ENCODE measurements around the gene HS3ST4. TPM values are rescaled to one million over a fixed set of nuclear protein-coding genes. Genes with fewer than 3 reads are reported as not detected.

Gene HS3ST4
- total RNA-seq, 2 donors from 2014 or later, result 1.0 to 1.9 TPM

DNA sequence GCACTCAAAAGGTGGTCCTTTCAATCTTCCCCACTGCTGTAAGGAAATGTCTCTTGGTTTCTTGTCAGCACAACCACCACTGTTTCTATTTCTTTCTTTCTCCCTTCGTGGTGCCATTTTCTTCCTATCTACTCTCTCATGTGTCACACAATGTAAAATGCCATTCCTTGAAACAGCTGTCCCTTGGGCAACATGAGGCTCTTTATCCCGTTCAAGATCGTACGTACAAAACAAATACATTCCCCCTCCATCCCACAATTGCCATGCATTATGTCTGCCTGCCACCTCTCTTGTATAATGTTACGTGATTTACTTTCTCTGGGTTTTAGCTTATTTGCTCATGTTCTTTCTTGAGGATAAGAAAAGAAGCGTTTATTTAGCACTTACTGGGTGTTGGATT, 410.6 kb downstream of the HS3ST4 start:
- H3K4me1 ChIP-seq (replicated peaks), result no peaks in the 10 kb centered on the region
- H3K36me3 ChIP-seq, result no peaks in the 10 kb centered on the region
- no peak overlapping the region for H3K4me3 ChIP-seq
- intact Hi-C loops (cut with DNase I), result no loop called here
- H3K27me3 ChIP-seq (replicated peaks; ENCODE audit: insufficient read depth), result no peaks in the 10 kb centered on the region
- no peak overlapping the region for H3K27ac ChIP-seq
- no peaks in the 10 kb centered on the region for H3K9me3 ChIP-seq
- 42% methylated on average over 6 of the region's 6 CpGs for WGBS
- no peak for DNase-seq (ENCODE audit: low spot score)
- TF ChIP-seq POLR2A (IDR thresholded peaks at IDR 0.05), result no peak
- no peak for TF ChIP-seq POLR2AphosphoS5 (IDR thresholded peaks at IDR 0.05)
- TF ChIP-seq, protein P1, sequence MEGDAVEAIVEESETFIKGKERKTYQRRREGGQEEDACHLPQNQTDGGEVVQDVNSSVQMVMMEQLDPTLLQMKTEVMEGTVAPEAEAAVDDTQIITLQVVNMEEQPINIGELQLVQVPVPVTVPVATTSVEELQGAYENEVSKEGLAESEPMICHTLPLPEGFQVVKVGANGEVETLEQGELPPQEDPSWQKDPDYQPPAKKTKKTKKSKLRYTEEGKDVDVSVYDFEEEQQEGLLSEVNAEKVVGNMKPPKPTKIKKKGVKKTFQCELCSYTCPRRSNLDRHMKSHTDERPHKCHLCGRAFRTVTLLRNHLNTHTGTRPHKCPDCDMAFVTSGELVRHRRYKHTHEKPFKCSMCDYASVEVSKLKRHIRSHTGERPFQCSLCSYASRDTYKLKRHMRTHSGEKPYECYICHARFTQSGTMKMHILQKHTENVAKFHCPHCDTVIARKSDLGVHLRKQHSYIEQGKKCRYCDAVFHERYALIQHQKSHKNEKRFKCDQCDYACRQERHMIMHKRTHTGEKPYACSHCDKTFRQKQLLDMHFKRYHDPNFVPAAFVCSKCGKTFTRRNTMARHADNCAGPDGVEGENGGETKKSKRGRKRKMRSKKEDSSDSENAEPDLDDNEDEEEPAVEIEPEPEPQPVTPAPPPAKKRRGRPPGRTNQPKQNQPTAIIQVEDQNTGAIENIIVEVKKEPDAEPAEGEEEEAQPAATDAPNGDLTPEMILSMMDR (IDR thresholded peaks at IDR 0.05), result no peak

DNA sequence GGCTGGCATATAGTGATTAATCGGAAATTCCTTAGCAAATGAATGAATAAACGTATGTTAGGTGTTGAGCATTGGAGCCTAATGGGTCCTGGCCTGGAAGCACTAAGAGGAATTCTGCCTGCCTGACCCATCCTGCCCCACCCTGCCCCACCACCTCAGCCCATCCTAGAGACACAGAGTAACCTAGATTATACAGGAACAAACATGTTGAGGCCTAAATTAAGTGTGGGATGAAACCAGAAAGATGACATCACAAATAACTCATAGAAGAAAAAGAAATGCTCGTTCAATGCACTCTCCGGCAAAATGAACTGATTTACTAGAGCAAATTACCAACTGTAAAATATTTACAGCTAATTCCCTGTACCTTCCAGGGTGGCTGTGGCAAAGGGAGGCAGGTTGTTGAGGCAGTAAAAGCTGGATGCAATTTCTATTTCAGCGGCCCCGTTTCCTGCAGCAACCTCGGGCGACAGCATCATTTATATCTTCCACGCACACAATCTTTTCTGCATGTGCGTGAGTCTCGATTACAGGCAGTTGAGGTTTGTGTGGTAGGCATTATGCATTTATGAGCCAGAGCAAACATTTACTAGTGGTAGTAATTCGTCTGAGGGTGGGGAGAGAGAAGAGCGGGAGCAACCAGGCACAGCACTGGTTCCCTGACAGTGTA, 417.2 kb downstream of the HS3ST4 start:
- 37% methylated on average over 13 of the region's 13 CpGs for WGBS
- no peaks in the 10 kb centered on the region for H3K9me3 ChIP-seq

DNA sequence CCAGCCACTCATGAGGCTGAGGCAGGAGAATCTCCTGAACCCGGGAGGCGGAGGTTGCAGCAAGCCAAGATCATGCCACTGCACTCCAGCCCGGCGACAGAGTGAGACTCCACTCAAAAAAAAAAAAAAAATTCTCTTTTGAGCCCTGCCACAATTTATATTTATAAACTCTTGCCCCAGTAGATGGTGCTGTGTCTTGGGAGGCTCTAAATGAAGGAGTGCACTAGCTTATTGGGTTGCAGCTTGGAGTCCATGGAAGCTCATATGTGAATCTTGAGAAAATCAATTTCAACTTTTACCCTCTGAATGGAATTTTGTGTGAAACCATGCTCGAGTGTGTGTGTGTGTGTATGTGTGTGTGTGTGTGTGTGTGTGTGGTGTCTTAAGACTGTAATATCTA, 420.1 kb downstream of the HS3ST4 start:
- Histone ChIP-seq H3K9me3 (no peaks in the 10 kb centered on the region), H3K4me3 (no peak overlapping the region), H3K27me3 (replicated peaks; ENCODE audit: insufficient read depth) (no peaks in the 10 kb centered on the region), H3K36me3 (no peaks in the 10 kb centered on the region), H3K4me1 (replicated peaks) (no peaks in the 10 kb centered on the region), H3K27ac (no peak overlapping the region)
- no peak for DNase-seq (ENCODE audit: low spot score)
- no peak for TF ChIP-seq POLR2A (IDR thresholded peaks at IDR 0.05)
- TF ChIP-seq, protein P1 (IDR thresholded peaks at IDR 0.05), result no peak
- WGBS, result 70% methylated on average over 5 of the region's 5 CpGs
- intact Hi-C loops (cut with DNase I), result no loop called here

More for the DNA sequence above, 417.2 kb downstream of the HS3ST4 start:
- Histone ChIP-seq H3K27me3 (replicated peaks; ENCODE audit: insufficient read depth) (no peaks in the 10 kb centered on the region), H3K4me1 (replicated peaks) (no peaks in the 10 kb centered on the region), H3K27ac (no peak overlapping the region), H3K36me3 (no peaks in the 10 kb centered on the region), H3K4me3 (no peak overlapping the region)
- TF ChIP-seq POLR2AphosphoS5 (IDR thresholded peaks at IDR 0.05), result no peak
- TF ChIP-seq POLR2A (IDR thresholded peaks at IDR 0.05), result no peak
- TF ChIP-seq, protein P1 (IDR thresholded peaks at IDR 0.05), result no peak
- no peak for DNase-seq (ENCODE audit: low spot score)
- intact Hi-C loops (cut with DNase I), result no loop called here

DNA sequence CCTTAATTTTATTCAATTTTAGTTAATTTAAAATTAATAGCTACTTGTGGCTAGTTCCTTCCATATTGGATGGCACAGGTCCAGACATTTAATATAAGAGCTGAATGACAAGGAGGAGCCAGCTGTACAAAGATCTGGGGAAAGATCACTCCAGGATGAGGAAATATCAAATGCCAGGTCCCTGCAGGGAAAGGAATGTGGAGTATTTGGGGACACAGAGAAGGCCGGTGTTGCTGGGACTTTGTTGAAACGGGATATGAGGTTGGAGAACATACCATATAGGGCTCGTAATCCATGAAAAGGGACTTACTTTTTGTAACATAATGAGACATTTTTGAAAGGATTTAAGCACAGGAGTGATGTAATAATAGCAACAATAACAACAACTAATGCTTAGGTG, 426.8 kb downstream of the HS3ST4 start:
- H3K9me3 ChIP-seq, result no peaks in the 10 kb centered on the region
- H3K4me3 ChIP-seq, result no peak overlapping the region
- TF ChIP-seq POLR2AphosphoS5 (IDR thresholded peaks at IDR 0.05) (no peak), POLR2A (IDR thresholded peaks at IDR 0.05) (no peak)
- H3K4me1 ChIP-seq (replicated peaks), result no peaks in the 10 kb centered on the region
- intact Hi-C loops (cut with DNase I), result no loop called here
- H3K27me3 ChIP-seq (replicated peaks; ENCODE audit: insufficient read depth), result no peaks in the 10 kb centered on the region
- 11% methylated on average over 3 of the region's 3 CpGs for WGBS
- H3K27ac ChIP-seq, result no peak overlapping the region
- H3K36me3 ChIP-seq, result no peaks in the 10 kb centered on the region
- no peak for DNase-seq (ENCODE audit: low spot score)

DNA sequence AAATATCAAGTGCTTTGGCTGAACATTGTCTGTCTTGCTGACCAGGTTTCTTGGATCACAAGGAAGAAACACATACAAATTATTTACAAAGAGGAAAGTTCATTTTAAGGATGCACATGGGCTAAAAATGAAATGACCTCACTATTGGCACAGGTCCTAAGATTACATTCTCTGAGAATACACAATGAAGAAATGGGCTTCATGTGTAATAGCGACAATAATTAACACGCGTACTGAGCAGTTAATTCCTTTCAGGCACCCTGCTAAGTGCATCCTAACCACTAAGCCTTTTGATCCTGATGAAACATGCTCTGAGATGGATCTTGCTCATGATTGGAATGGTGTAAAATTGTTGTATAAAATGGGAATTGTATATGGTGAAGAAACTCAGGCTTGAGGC, 429.0 kb downstream of the HS3ST4 start:
- no peak overlapping the region for H3K27ac ChIP-seq
- DNase-seq (ENCODE audit: low spot score), result no peak
- WGBS, result 68% methylated on average over 3 of the region's 3 CpGs
- no peaks in the 10 kb centered on the region for H3K27me3 ChIP-seq (replicated peaks; ENCODE audit: insufficient read depth)
- TF ChIP-seq POLR2AphosphoS5 (IDR thresholded peaks at IDR 0.05) (no peak), POLR2A (IDR thresholded peaks at IDR 0.05) (no peak)
- TF ChIP-seq, protein P1 (IDR thresholded peaks at IDR 0.05), result no peak
- H3K4me3 ChIP-seq, result no peak overlapping the region
- H3K4me1 ChIP-seq (replicated peaks), result no peaks in the 10 kb centered on the region
- no peaks in the 10 kb centered on the region for H3K36me3 ChIP-seq
- H3K9me3 ChIP-seq, result no peaks in the 10 kb centered on the region
- intact Hi-C loops (cut with DNase I), result no loop called here
